T-helper 1 cell treated with Interleukin-12 subunit alpha and Interleukin-12 subunit beta and Interleukin-4 antibody, amounts not matched to agents 30 μg/mL and 1 μg/mL, for 36 hours (primary cell): Measurements from ENCODE around the gene ACOT12.

Experiments
- H3K27ac Mint-ChIP-seq: one replicate; pipeline ENCODE4 v1.8.0; 2021; ENCODE audit warnings: mild to moderate bottlenecking, mixed read lengths
- H3K27me3 Mint-ChIP-seq: one replicate; pipeline ENCODE4 v1.8.0; 2021; ENCODE audit warnings: low read depth, mixed read lengths
- H3K36me3 Mint-ChIP-seq: one replicate; pipeline ENCODE4 v1.8.0; 2021; ENCODE audit warnings: low read depth, mixed read lengths
- H3K4me1 Mint-ChIP-seq: one replicate; pipeline ENCODE4 v1.8.0; 2021; ENCODE audit warnings: low read depth, mixed read lengths
- H3K4me3 Mint-ChIP-seq: one replicate; pipeline ENCODE4 v1.8.0; 2021; ENCODE audit warnings: mild to moderate bottlenecking, moderate library complexity, mixed read lengths
- H3K9me3 Mint-ChIP-seq: one replicate; pipeline ENCODE4 v1.8.0; 2021; ENCODE audit warnings: mixed read lengths

ACOT12 gene

DNA sequence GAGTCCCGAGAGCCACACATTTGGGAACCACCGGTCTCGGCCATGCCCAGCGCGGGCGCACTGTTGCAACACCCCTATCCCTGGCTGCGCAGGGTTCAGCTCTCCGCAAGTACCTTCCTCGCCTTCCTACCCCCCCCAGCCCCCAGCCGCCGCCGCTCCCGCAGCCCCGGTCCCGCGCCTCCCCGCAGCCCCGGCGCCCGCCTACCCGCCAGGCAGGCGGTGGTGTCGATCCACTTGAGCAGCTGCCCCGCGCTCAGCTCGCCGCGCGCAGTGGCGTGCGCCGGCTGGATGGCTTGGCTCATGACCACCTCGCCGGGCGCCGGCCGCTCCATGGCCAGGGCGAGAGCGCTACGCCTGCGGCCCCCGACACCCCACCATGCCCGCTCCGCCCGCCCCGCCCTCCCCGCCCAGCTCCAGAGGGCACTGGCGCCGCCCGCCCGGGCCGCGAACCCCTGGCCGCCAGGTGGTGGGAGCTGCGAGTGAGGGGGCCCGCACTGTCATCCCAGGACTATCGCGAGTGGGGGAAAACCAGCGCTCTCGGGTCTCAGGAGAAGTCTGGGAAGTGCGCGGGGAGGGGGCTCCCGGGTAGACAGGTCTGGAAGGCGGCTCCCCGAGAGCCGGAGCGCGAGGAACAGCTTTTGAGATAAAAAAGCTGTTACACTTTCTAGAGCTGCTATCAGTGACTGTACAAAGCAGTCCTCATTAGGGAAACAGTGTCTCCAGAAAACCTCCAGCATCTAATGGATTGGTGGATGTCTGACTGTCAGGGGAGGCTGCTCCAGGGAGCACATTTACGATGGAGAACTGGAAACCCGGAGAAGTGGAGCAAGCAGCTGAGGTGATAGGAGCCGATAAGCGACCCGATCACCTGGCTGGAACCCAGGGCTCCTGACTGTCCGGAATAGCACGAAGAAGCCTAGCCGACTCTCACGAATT, at the start of gene ACOT12:
TSS of gene ACOT12 (minus strand) at position 352 of the 936 bp plus-strand sequence. CDS start at position 332, 20 bp downstream.
- peaks cover 57% of the 10 kb centered on the region for H3K27me3 Mint-ChIP-seq
- H3K4me1 Mint-ChIP-seq = peaks cover 2% of the 10 kb centered on the region
- no peaks in the 10 kb centered on the region for H3K36me3 Mint-ChIP-seq
- H3K4me3 Mint-ChIP-seq = peak within 1 kb of the TSS; percentile 13
- H3K9me3 Mint-ChIP-seq = peaks cover 5% of the 10 kb centered on the region
- no peak within 1 kb of the TSS for H3K27ac Mint-ChIP-seq

GRCh38 chr5:81435023-81435422, 41.1 kb upstream of the ACOT12 start:
- Mint-ChIP-seq H3K27ac (no peak overlapping the region), H3K27me3 (no peaks in the 10 kb centered on the region), H3K4me3 (no peak overlapping the region), H3K4me1 (no peaks in the 10 kb centered on the region), H3K36me3 (no peaks in the 10 kb centered on the region), H3K9me3 (no peaks in the 10 kb centered on the region)

DNA sequence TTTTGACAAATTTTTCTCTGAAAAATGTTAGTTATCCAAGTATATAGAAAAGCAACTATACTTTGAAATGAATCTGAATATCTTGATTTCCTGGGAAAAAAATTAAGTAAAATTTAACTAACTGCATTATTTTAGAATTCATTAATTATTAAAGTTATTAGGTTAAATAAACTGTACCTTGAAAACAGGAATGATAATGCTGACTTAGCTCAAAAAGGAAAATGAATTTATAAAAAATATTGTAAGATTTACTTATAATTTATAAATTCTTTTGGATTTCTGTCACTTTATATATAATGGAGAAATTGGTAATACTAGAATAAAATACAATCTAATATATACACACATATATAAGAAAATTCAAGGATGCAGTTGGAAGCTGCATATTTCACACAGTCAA, 36.1 kb upstream of the ACOT12 start:
- no peaks in the 10 kb centered on the region for H3K27me3 Mint-ChIP-seq
- H3K4me1 Mint-ChIP-seq = peaks cover 6% of the 10 kb centered on the region
- H3K9me3 Mint-ChIP-seq = no peaks in the 10 kb centered on the region
- H3K27ac Mint-ChIP-seq = no peak overlapping the region
- H3K4me3 Mint-ChIP-seq = no peak overlapping the region
- no peaks in the 10 kb centered on the region for H3K36me3 Mint-ChIP-seq

DNA sequence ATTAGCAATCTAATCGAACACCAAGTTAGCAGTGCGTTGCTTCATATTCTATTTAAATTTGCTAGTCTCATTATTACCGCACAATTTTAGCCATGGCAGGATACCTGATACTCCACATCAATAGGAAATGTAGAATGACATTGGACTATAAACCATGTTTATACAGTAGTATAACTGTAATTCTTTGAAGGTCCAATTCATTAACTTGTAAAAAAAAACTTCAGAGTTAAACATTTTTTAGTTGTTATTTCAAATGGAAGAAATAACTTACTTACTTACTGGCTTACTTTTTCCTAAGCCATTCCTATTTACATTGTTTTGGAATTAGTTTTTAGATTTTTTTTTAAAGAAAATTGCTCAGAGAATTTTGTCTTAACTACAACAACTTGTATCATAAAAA, 35.4 kb upstream of the ACOT12 start:
- no peaks in the 10 kb centered on the region for H3K9me3 Mint-ChIP-seq
- H3K27me3 Mint-ChIP-seq = no peaks in the 10 kb centered on the region
- H3K4me1 Mint-ChIP-seq = peaks cover 6% of the 10 kb centered on the region
- no peak overlapping the region for H3K4me3 Mint-ChIP-seq
- H3K36me3 Mint-ChIP-seq = no peaks in the 10 kb centered on the region
- H3K27ac Mint-ChIP-seq = no peak overlapping the region

GRCh38 chr5:81428861-81429260, 34.9 kb upstream of the ACOT12 start:
- Mint-ChIP-seq H3K27ac (no peak overlapping the region), H3K36me3 (no peaks in the 10 kb centered on the region), H3K27me3 (no peaks in the 10 kb centered on the region), H3K4me1 (peaks cover 6% of the 10 kb centered on the region), H3K4me3 (no peak overlapping the region), H3K9me3 (no peaks in the 10 kb centered on the region)

DNA sequence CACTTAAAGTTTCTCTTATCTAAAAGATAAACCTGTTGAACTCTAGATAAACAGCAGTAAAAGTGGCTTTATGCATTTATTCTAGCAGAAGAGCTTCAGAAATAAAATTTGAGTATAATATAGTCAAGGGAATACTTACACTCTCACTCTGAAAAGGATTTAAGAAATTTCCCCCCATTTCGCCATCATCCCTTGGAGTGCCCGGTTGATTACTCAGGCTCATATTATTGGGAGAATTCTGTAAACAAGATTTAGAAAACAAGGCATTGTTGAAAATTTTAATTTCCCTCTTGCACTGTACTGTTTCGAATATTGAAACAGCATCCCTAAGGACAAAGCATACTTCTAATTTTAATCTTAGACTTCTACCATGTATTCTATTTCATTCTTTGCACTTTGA, 34.5 kb upstream of the ACOT12 start:
- no peak overlapping the region for H3K4me3 Mint-ChIP-seq
- peaks cover 6% of the 10 kb centered on the region for H3K4me1 Mint-ChIP-seq
- no peaks in the 10 kb centered on the region for H3K36me3 Mint-ChIP-seq
- H3K9me3 Mint-ChIP-seq = no peaks in the 10 kb centered on the region
- no peak overlapping the region for H3K27ac Mint-ChIP-seq
- H3K27me3 Mint-ChIP-seq = no peaks in the 10 kb centered on the region

DNA sequence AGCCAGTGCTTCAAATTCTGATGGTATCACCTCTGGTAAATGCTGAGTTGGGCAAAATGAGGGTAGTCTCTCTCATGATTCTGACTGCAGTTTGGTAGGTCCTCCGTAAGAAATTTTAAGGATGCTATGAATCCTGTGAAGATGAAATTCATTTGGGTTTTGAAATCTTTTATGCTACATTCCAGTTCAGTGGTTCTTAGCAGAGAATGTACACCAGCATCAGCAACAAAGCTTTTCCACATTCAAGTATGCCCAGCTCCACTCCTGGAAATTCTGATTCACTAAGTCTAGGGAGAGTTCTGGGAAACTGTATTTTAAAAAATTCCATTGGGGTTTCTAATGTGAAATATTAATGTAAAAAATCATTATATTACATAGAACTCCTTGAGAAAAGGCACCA, 33.6 kb upstream of the ACOT12 start:
- Mint-ChIP-seq H3K36me3 (no peaks in the 10 kb centered on the region), H3K9me3 (no peaks in the 10 kb centered on the region), H3K4me1 (peaks cover 6% of the 10 kb centered on the region), H3K4me3 (no peak overlapping the region), H3K27ac (no peak overlapping the region), H3K27me3 (no peaks in the 10 kb centered on the region)

DNA sequence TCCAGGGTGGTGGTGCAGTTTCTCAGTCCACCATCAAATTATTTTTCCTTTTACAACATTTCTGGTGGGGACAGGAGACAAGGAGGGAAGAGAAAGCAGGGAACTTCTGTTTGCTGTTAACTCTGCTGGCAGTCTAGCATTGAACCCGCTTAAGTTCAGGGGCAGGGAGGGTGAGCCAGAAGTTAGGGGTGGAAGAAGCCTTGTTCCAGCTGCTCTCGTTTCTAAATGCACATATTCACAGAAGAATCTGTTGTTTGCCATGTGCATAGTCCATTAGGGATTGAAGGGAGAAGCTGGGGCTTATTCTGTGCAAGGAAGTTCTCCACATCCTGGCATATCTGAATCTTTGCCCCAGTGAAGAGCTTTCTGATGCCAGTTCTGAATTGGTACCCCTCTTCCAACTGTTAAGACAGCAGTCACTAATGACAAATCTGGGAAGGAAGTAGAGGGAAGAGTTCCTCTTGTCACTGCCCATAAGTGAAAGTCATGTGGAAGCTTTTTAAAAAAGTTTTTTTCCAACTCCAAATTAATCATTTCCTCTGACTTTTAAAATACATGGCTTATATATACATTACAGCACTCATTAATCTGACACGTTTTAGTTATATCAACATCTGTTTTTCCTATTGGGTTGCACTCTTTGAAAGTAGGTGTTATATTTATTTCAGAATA, 32.6 kb upstream of the ACOT12 start:
- H3K9me3 Mint-ChIP-seq = no peaks in the 10 kb centered on the region
- peaks cover 10% of the 10 kb centered on the region for H3K4me1 Mint-ChIP-seq
- no peak overlapping the region for H3K4me3 Mint-ChIP-seq
- H3K36me3 Mint-ChIP-seq = no peaks in the 10 kb centered on the region
- no peak overlapping the region for H3K27ac Mint-ChIP-seq
- no peaks in the 10 kb centered on the region for H3K27me3 Mint-ChIP-seq

DNA sequence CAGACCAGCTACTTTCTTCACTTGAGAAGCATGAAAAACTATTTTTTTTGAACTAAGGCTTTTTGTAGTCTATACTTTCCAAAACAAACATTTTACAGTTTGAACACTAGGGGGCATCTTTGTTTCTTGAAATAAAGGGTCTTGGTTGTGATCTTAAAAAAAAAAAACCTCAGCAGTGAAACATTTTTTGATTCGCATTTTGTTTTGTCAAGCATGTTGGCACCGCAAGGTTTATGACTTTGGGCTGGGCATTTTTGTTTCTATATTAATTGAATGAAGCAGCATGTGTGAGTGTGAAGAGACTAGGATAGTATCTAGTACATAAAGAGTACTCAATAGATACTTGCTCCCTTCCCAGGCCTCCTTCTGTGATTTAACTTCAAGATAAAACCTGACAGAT, 31.6 kb upstream of the ACOT12 start:
- no peaks in the 10 kb centered on the region for H3K36me3 Mint-ChIP-seq
- H3K27me3 Mint-ChIP-seq = no peaks in the 10 kb centered on the region
- no peaks in the 10 kb centered on the region for H3K9me3 Mint-ChIP-seq
- H3K4me1 Mint-ChIP-seq = peaks cover 19% of the 10 kb centered on the region
- H3K4me3 Mint-ChIP-seq = no peak overlapping the region
- no peak overlapping the region for H3K27ac Mint-ChIP-seq

GRCh38 chr5:81424728-81425127, 30.8 kb upstream of the ACOT12 start:
- no peaks in the 10 kb centered on the region for H3K27me3 Mint-ChIP-seq

DNA sequence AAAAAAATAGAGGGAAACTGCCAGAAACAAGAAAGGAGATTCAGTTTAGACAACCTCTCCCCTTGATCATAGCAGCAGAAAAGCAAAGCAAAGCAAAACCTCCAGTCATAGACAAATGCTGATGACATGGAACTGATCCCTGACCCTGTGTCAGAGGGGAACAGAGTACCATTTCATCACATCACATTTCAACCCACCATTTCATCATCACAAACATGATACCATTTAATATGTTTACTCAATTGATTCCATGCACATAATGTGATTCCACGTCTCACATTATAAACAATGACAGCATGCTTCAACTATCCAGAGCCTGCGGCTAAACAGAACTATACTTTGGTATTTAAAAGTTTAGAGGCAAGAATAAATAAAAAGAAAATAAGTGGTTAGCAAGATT, 28.7 kb upstream of the ACOT12 start:
- Mint-ChIP-seq H3K4me1 (peaks cover 29% of the 10 kb centered on the region), H3K36me3 (peaks cover 1% of the 10 kb centered on the region), H3K27me3 (no peaks in the 10 kb centered on the region), H3K27ac (no peak overlapping the region), H3K9me3 (no peaks in the 10 kb centered on the region), H3K4me3 (no peak overlapping the region)

More at GRCh38 chr5:81424728-81425127, 30.8 kb upstream of the ACOT12 start:
- Mint-ChIP-seq H3K9me3 (no peaks in the 10 kb centered on the region), H3K4me1 (peaks cover 26% of the 10 kb centered on the region), H3K4me3 (no peak overlapping the region), H3K36me3 (no peaks in the 10 kb centered on the region), H3K27ac (no peak overlapping the region)

DNA sequence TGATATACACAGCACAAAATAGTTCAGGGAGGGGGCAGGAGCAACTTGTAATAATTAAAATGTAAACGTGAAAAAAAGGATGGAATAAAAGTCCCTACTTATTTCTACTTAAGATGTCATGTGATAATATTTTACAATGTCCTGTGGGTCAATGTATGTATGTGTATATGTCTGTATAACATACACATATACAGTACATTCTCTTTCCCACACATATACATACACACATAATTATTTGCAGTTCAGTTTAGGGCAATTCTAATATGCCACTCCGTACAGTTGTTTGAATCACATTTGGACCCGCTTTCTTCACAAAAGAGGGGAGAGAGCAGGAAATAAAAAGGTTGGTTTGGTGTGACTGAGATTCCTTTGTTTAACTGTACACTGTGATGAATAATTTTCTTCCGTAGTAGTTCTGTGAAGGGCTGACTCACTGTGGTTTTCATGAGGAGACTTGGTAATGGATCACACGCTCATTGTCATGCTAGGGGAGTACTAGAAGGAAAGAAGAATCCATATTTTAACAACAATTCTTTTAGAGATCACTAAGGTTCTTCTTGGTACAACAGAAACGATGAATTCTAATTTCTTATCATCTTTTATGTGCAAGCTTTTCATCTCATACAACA, 26.2 kb upstream of the ACOT12 start:
- H3K9me3 Mint-ChIP-seq = no peaks in the 10 kb centered on the region
- peak overlapping the region; percentile 73 for H3K27ac Mint-ChIP-seq
- H3K27me3 Mint-ChIP-seq = no peaks in the 10 kb centered on the region
- H3K36me3 Mint-ChIP-seq = peaks cover 1% of the 10 kb centered on the region
- peaks cover 24% of the 10 kb centered on the region for H3K4me1 Mint-ChIP-seq
- H3K4me3 Mint-ChIP-seq = peak overlapping the region; percentile 10

GRCh38 chr5:81418606-81419005, 24.7 kb upstream of the ACOT12 start:
- Mint-ChIP-seq H3K4me3 (no peak overlapping the region), H3K36me3 (peaks cover 1% of the 10 kb centered on the region), H3K4me1 (peaks cover 24% of the 10 kb centered on the region), H3K27ac (no peak overlapping the region), H3K9me3 (no peaks in the 10 kb centered on the region), H3K27me3 (no peaks in the 10 kb centered on the region)

DNA sequence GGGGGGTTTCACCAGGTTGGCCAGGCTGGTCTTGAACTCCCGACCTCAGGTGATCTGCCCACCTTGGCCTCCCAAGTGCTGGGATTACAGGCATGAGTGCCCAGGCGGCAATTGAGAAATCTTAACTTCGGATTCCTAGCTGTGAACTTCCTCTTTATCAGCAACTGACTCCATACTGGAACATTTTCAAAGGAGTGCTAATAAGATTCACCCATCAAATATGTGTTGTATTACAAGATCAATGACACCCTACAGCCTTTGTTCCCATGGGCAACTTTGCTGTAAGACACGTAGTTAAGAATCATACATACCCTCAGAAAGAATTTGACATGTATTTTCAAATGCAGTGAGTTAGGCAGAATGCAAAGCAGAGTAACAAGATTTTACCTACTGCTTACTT, 23.1 kb upstream of the ACOT12 start:
- Mint-ChIP-seq H3K4me3 (no peak overlapping the region), H3K9me3 (no peaks in the 10 kb centered on the region), H3K27ac (no peak overlapping the region), H3K4me1 (peaks cover 21% of the 10 kb centered on the region), H3K36me3 (peaks cover 3% of the 10 kb centered on the region), H3K27me3 (no peaks in the 10 kb centered on the region)

DNA sequence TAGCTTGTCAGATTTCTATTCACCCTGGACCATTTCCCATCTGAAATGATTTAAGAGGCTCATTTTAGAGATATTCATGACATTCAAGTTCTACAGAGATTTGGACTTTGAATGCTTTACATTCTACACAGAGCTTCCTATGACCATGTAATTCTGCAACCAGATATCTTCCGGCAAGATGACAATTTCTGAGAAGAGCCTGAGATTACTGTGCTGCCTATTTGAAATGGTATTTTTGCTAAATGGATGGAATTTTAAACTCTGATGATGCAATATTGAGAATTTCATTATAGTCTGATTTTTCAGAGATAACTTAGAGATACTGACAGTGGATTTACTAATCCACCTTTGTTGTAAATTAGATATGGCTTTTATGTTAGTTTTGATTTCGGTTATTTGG, 16.0 kb upstream of the ACOT12 start:
- Mint-ChIP-seq H3K27ac (no peak overlapping the region), H3K27me3 (no peaks in the 10 kb centered on the region), H3K36me3 (peaks cover 3% of the 10 kb centered on the region), H3K9me3 (no peaks in the 10 kb centered on the region), H3K4me3 (no peak overlapping the region), H3K4me1 (no peaks in the 10 kb centered on the region)
